Measurements from ENCODE around the gene CEP112.

GRCh38 chr17:65910836-65911235, 281.1 kb downstream of the CEP112 start:
- no peak for TF ChIP-seq CTCF (IDR thresholded peaks at IDR 0.05; ENCODE audit: insufficient read depth, low read depth, low read length)
- TF ChIP-seq EZH2 (IDR thresholded peaks at IDR 0.05; ENCODE audit: insufficient read depth, low read length), result no peak

Measured in astrocyte (in vitro differentiated cells and primary cell).